Measurements from ENCODE around the gene GATD1.

GATD1 gene

GRCh38 chr11:724778-725386 is 52.4 kb downstream of the GATD1 start:
- DNase-seq, result no peak

DNA sequence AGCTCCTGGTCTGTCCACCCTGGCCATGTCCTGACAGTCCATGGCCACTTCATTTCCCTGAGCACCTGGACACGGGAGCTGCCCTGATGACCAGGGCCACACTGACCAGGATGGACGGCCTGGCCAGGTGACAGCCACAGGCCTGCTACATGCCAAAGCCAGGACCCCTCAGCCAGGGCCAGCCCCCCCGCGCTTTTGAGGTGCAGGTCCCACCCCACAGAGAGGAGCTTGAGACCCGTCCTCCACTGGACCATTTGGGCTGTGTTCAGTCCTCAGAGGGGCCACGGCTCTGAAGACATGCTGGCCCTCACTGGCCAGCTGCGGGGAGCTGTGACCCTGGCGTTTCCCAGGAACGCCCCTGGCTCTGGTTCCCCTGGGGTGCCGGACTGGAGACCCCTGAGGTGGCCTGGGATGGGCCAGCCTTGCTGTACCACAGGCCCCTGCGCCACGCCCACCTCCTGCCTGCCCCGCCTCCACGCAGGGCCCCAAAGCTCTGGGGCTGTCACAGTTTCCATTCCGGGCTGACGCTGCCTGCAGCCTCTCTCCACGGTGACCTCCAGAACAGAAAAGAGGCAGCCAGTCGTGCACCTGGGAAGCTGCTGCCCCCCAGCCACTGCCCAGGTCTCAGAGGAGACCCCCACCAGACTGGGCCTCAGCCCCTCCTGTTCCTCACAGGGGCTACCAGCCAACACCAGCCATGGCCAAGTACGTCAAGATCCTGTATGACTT is 53.1 kb downstream of the GATD1 start:
- no peak for DNase-seq

DNA sequence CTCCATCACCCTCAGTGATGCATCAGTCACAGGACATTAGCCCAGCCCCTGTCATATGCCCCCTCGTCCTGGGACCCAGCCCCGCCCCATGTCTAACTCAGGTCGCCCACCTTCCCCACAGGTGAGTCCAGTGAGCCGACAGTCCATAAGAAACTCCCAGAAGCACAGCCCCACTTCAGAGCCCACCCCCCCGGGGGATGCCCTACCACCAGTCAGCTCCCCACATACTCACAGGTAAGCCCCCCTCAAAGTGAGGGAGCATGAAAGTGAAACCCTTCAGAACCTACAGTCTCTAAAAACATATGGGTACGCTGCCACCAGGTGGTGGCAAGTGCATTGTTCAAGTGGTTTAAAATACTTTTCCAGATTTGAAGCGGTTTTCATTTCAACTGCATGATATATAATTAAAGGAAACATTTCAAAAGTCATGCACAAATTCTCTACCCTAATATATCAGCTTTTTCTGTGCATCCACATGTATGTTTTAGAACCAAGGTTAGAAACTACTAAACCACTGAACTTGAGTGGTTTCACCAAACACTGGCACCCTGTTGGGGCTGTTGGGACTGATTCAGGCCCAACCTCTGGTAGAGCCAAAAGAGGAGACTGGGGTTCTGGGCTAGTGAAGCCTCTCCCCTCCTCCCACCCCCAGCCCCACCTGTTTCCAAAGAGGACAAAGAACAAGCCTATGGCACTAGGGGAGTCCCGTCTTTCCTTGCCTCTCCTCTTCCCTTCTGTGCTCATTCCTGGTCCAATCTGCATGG is 54.0 kb downstream of the GATD1 start:
- peak; percentile 89 for DNase-seq

DNA sequence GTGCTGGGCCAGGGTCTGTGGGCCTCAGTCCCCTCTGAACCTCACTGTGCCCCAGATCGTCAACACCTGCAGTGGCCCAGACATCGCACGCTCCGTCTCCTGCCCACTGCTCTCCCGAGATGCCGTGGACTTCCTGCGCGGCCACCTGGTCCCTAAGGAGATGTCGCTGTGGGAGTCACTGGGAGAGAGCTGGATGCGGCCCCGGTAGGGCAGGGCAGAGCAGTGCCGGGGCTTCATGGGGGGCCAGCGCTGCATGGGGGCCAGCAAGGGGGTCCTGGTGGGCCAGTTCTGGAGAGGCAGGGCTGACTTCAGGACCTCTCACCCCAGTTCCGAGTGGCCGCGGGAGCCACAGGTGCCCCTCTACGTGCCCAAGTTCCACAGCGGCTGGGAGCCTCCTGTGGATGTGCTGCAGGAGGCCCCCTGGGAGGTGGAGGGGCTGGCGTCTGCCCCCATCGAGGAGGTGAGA is 54.9 kb downstream of the GATD1 start:
- peak; percentile 80 for DNase-seq

DNA sequence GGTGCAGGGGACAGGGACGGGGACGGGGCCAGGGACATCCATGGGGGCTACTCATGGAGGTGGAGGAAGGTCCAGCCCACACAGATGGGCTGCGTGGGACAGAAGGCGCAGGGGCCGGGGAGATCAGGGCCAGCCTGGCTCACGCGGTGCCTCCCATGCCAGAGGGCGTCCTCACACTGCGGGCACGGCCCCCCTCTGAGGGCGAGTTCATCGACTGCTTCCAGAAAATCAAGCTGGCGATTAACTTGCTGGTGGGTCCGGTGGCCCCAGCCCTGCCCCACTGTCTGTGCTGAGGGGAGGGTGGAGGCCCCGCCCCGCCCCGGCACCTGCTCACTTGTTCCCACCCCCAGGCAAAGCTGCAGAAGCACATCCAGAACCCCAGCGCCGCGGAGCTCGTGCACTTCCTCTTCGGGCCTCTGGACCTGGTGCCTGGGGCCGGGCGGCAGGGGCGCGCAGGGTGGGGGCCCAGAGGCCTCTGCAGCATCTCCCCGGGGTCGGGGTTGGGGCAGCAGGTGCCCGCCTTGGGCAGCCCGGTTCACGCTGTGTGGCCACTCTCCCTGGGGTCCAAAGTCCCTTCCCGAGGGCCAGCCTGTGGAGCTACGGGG is 55.4 kb downstream of the GATD1 start:
- DNase-seq, result peak; percentile 97

DNA sequence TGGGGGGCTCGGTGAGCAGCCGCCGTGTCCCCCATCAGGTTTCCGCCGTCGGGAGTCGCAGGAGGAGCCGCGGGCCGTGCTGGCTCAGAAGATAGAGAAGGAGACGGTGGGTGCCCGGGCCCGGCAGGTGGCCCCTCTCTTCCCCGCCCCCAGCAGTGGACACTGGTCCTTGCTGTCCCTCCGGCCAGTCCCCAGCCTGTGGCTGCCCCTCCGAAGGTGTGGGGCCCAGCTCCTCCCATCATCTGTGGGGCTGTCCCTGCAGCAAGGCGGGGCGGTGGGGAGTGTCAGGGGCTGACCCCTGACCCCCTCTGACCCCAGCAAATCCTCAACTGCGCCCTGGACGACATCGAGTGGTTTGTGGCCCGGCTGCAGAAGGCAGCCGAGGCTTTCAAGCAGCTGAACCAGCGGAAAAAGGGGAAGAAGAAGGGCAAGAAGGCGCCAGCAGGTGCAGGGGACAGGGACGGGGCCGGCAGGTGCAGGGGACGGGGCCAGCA is 56.0 kb downstream of the GATD1 start:
- DNase-seq, result peak; percentile 90

DNA sequence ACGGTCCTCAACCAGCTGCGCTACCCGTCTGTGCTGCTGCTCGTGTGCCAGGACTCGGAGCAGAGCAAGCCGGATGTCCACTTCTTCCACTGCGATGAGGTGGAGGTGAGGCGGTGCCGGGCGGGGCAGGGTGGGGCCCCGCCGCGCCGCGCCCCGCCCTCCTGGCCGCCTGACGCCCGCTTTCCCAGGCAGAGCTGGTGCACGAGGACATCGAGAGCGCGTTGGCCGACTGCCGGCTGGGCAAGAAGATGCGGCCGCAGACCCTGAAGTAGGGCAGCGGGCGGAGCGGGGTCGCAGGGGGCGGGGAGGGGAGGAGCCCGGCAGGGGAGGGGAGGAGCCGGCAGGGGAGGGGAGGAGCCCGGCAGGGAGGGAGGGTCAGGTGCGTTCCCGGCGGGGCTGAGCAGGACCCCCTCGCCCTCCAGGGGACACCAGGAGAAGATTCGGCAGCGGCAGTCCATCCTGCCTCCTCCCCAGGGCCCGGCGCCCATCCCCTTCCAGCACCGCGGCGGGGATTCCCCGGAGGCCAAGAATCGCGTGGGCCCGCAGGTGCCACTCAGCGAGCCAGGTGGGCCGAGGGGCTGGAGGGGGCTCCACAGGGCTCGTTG is 56.5 kb downstream of the GATD1 start:
- DNase-seq, result peak; percentile 93

GRCh38 chr11:720017-720641 is 57.2 kb downstream of the GATD1 start:
- DNase-seq, result no peak

DNA sequence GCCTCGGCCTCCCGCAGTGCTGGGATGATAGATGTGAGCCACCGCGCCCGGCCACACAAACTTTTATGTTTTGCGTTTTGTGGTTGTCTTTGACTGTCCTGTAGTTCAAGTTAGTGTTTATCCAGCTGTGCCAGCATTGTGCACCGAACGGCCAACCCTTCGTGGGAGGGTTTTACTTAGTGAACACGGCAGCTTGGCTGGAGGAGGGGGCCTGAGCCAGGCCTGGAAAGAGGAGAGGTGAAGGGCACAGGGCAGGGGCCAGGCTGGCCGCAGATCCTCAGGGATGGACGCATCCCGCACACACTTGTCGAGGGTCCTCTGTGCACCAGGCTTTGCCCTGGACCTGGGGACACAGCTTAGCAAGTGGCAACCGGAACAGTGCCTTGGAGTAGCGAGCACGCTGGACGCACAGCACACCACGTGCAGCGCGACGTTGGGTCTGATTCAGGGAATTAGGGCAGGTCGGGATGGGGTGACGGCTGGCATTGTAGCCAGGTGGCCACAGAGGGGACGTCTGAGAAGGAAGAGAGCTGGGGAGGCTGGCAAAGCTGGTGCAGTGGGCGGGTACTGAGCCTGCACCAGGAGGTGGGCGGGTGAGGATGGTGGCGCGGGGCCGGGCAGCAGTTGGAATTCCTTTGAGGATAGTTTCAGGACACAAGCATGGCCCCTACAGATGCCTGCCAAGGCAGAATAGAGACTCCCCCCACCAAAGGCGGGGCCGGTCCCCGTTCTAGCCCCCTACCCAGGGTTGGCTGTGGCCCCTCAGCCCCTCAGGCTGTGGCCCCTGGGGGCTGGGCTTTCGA is 57.9 kb downstream of the GATD1 start:
- DNase-seq, result no peak
